GM23248 (cell line): ENCODE measurements around the gene LAMB1. TPM values are rescaled to one million over a fixed set of nuclear protein-coding genes. Genes with fewer than 3 reads are reported as not detected.

Source experiments
- DNase-seq: peaks from one replicate; pipeline ENCODE4 v3.0.0-alpha.2; 2015
- H2AFZ ChIP-seq: fragments of 200-600 bp; sonication (generic); 2 replicates; pipeline ENCODE4 v1.6.1; 2016; ENCODE audit warnings: antibody characterized with exemption
- H3F3A ChIP-seq: fragments of 200-600 bp; sonication (generic); 2 replicates; pipeline ENCODE4 v1.6.1; 2016; ENCODE audit warnings: mild to moderate bottlenecking, antibody characterized with exemption, mixed run types; ENCODE audit not compliant: insufficient read depth
- H3K27ac ChIP-seq: fragments of 200-600 bp; sonication (generic); 2 replicates; pipeline ENCODE4 v1.5.1; 2016; ENCODE audit warnings: mild to moderate bottlenecking
- H3K27me3 ChIP-seq: fragments of 200-600 bp; sonication (generic); replicated peaks from 2 replicates; pipeline ENCODE4 v1.6.1; 2016; ENCODE audit warnings: mild to moderate bottlenecking; ENCODE audit not compliant: insufficient read depth
- H3K36me3 ChIP-seq: fragments of 200-600 bp; sonication (generic); 2 replicates; pipeline ENCODE4 v1.6.1; 2016; ENCODE audit warnings: low read depth, mild to moderate bottlenecking
- H3K4me1 ChIP-seq: fragments of 200-600 bp; sonication (generic); 2 replicates; pipeline ENCODE4 v1.6.1; 2016; ENCODE audit warnings: mild to moderate bottlenecking; ENCODE audit not compliant: insufficient read depth
- H3K4me2 ChIP-seq: fragments of 200-600 bp; sonication (generic); one replicate; pipeline ENCODE4 v1.6.1; 2016; ENCODE audit warnings: mild to moderate bottlenecking; ENCODE audit not compliant: unreplicated experiment
- H3K4me3 ChIP-seq: fragments of 200-600 bp; sonication (generic); 2 replicates; pipeline ENCODE4 v1.5.1; 2016; ENCODE audit warnings: mild to moderate bottlenecking
- H3K79me2 ChIP-seq: fragments of 200-600 bp; sonication (generic); 2 replicates; pipeline ENCODE4 v1.6.1; 2016; ENCODE audit warnings: mild to moderate bottlenecking; ENCODE audit not compliant: insufficient read depth
- H3K9ac ChIP-seq: fragments of 200-600 bp; sonication (generic); 2 replicates; pipeline ENCODE4 v1.6.1; 2016; ENCODE audit warnings: mild to moderate bottlenecking
- H3K9me2 ChIP-seq: fragments of 200-600 bp; sonication (generic); 2 replicates; pipeline ENCODE4 v1.6.1; 2016; ENCODE audit warnings: mixed run types, mild to moderate bottlenecking, moderate library complexity; ENCODE audit not compliant: insufficient read depth
- H3K9me3 ChIP-seq: fragments of 200-600 bp; sonication (generic); one replicate; pipeline ENCODE4 v1.6.1; 2017; ENCODE audit warnings: low read depth
- H4K20me1 ChIP-seq: fragments of 200-600 bp; sonication (generic); 2 replicates; pipeline ENCODE4 v1.6.0; 2016; ENCODE audit not compliant: insufficient read depth
- EZH2 ChIP-seq: fragments of 200-600 bp; sonication (generic); IDR thresholded peaks from 2 replicates; pipeline ENCODE4 v1.6.1; 2018; ENCODE audit warnings: antibody characterized with exemption, mild to moderate bottlenecking; ENCODE audit not compliant: insufficient read depth, poor library complexity, severe bottlenecking
- EZH2phosphoT487 ChIP-seq: fragments of 200-600 bp; sonication (generic); IDR thresholded peaks from 2 replicates; pipeline ENCODE4 v1.6.1; 2018; ENCODE audit warnings: antibody characterized with exemption, moderate library complexity, mild to moderate bottlenecking, low read depth; ENCODE audit not compliant: insufficient read depth
- WGBS, 2 experiments: methylation state at CpG; one replicate each; pipeline ENCODE4 v1.1.6; 2015 to 2017; ENCODE audit warnings: low lambda C conversion rate in 2 of 2, low coverage in 1 of 2; ENCODE audit errors: missing lambda C conversion rate in 2 of 2; 5-methylcytosine and 5-hydroxymethylcytosine counted together
- in situ Hi-C: fragments of 300-500 bp; cut with MboI; formaldehyde crosslinking; loops from 2 replicates; pipeline ENCODE4 v1.15.0; 2020
- polyA plus RNA-seq: library from polyadenylated mRNA; unstranded; fragments of >200 nt; fragmentation: Nextera tagmentation; extraction: Ambion mirVana; gene quantifications from 2 replicates; pipeline ENCODE4 v1.2.1, GENCODE V29; 2016
- total RNA-seq: library from RNA; depleted of rRNA; stranded (reverse); fragments of >200 nt; shearing (Covaris generic); gene quantifications from 2 replicates; pipeline ENCODE4 v1.2.3, GENCODE V29; 2014

Gene LAMB1
- total and polyA plus RNA-seq, 2 experiments from 2014 or later = 108 to 135 TPM

DNA sequence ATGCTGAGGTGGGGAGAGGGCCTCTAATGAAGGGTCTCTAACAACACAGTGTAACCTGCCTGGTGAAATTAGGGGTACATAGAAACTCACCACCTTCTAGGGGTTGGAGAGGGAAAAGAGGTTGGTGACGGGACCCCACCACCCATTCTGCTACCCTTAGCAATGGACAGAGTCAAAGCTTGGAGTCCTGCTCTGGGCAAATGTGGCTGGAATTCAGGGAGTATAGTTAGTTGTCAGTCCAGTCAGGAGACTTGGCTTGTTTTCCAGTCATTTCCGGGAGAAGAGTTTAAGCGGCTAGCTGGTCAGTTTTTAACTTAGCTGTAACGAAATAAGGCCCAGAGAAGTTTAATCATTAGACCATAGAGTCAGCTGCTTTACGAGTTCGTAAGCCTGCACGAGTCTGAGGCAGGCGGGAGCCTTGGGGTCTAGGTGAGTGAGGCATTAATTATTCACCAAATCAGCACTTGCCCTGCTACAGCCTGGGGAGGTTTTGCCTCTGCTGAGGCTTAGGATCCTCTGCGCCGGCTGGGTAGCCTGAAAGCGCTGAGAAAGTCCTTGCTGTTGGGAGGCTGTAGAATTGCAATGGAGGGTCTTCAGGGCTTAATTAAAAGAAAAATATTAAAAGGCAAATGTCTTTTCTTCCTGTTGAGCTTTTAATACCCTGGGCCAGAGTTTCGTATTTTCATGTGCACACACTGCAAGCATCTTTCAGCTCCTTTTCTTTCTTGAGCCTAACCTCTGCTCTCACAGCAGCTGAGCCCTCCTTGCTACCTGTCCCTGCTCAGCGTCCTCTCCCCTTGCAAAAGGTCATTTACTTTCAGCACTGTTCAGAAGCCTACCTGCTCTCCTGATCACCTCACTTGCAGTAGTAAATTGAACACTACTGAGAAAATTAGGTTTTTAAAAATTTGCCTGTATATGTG is 1.5 kb upstream of the LAMB1 start:
- Histone ChIP-seq H3K9me2 (no peaks in the 10 kb centered on the region), H3K27ac (no peak overlapping the region), H3K79me2 (peaks cover 25% of the 10 kb centered on the region), H3K4me3 (no peak overlapping the region), H3K4me1 (peaks cover 24% of the 10 kb centered on the region), H3K36me3 (no peaks in the 10 kb centered on the region), H3K27me3 (no peaks in the 10 kb centered on the region), H4K20me1 (no peaks in the 10 kb centered on the region), H3F3A (peaks cover 31% of the 10 kb centered on the region), H3K4me2 (no peak overlapping the region), H2AFZ (no peak overlapping the region), H3K9ac (no peak overlapping the region), H3K9me3 (no peaks in the 10 kb centered on the region)
- TF ChIP-seq EZH2 (no peak), EZH2phosphoT487 (no peak)
- in situ Hi-C loops = no loop called here
- DNase-seq = peak; percentile 63
- WGBS, 2 experiments = 67 to 73% methylated on average over 13 of the region's 13 CpGs

DNA sequence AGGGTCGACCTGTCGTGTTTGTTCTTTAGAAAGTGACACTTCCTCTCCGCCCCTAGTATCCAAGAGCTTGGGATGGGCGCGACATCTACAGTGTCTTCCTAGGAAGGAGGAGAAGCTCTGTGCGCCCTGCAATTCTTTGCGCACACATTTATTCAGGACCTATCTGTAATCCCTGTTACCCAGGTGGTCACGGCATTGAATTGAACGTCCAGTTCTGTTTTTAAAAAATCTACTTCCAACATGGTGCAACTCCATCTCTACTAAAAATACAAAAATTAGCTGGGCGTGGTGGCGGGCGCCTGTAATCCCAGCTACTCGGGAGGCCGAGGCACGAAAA is 606 bp upstream of the LAMB1 start:
- Histone ChIP-seq H3K9me3 (no peaks in the 10 kb centered on the region), H3K4me1 (peaks cover 33% of the 10 kb centered on the region), H3K9me2 (no peaks in the 10 kb centered on the region), H3K27me3 (no peaks in the 10 kb centered on the region), H3K9ac (peak overlapping the region; percentile 82; the same call in 1 of the 2 replicates), H3K4me3 (peak overlapping the region; percentile 98), H3K27ac (no peak overlapping the region), H3K4me2 (peak overlapping the region; percentile 96), H3F3A (peaks cover 40% of the 10 kb centered on the region), H4K20me1 (no peaks in the 10 kb centered on the region), H3K36me3 (no peaks in the 10 kb centered on the region), H2AFZ (peak overlapping the region; percentile 93), H3K79me2 (peaks cover 25% of the 10 kb centered on the region)
- in situ Hi-C loops = no loop called here
- 55 to 61% methylated on average over 15 of the region's 15 CpGs for WGBS, 2 experiments
- no peak for TF ChIP-seq EZH2phosphoT487
- TF ChIP-seq EZH2 = no peak
- no peak for DNase-seq

DNA sequence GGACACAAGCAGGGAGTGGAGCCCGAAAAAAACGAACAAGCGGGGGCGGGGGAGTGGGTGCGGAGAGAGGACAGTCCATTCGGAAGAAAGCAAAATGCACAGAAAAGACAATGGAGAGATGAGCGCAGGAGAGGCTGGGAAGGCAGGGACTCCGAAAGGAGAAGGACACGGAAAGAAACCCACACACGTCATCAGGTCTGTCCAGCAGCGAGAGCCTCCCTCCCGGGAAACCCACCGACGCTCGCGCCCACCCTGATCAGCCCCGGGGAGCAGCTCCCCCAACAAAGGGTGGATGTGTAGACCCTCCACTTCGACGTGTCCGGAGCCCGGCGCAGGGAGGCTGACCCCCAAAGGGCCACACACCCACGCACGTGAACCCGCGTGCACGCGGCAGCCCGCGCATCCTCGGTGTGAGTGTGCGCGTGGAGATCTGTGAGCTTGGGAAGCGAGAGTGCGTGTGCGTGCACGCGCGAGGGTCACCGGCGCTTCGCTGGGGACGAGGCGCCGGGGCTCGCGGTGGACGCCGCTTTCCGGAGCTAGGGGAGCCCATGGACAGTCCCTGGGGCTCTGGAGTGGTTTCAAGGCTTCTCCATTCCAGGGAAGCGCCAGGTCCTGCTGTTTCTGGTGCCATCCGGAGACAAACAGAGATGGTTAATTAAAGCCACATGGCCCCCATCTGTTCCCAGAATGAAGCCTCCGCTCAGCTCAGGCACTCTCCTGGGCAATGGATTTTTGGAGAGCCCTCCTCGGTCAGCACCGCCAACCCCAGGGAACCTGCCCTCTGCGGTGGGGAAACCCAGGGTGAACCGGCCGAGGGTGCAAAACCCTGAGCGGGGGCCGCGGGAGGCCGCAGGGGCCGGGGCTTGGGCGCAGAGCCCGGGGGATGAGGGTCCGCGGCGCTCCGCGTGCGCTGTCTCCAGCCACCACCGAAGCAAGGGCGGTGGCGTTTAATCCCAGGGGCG is 916 bp downstream of the LAMB1 start:
- TF ChIP-seq EZH2 = no peak
- no peak for TF ChIP-seq EZH2phosphoT487
- Histone ChIP-seq H3K9me2 (no peaks in the 10 kb centered on the region), H3K36me3 (peaks cover 8% of the 10 kb centered on the region), H4K20me1 (no peaks in the 10 kb centered on the region), H3K4me1 (peaks cover 48% of the 10 kb centered on the region), H3K4me3 (peak overlapping the region; percentile 98), H3F3A (peaks cover 54% of the 10 kb centered on the region), H3K9me3 (no peaks in the 10 kb centered on the region), H2AFZ (peak overlapping the region; percentile 93), H3K27me3 (no peaks in the 10 kb centered on the region), H3K27ac (peak overlapping the region; percentile 48), H3K9ac (peak overlapping the region; percentile 82), H3K4me2 (peak overlapping the region; percentile 96), H3K79me2 (peaks cover 30% of the 10 kb centered on the region)
- in situ Hi-C loops = no loop called here
- DNase-seq = peak; percentile 79
- 0 to 2% methylated on average over 61 to 75 of the region's 75 CpGs for WGBS, 2 experiments

DNA sequence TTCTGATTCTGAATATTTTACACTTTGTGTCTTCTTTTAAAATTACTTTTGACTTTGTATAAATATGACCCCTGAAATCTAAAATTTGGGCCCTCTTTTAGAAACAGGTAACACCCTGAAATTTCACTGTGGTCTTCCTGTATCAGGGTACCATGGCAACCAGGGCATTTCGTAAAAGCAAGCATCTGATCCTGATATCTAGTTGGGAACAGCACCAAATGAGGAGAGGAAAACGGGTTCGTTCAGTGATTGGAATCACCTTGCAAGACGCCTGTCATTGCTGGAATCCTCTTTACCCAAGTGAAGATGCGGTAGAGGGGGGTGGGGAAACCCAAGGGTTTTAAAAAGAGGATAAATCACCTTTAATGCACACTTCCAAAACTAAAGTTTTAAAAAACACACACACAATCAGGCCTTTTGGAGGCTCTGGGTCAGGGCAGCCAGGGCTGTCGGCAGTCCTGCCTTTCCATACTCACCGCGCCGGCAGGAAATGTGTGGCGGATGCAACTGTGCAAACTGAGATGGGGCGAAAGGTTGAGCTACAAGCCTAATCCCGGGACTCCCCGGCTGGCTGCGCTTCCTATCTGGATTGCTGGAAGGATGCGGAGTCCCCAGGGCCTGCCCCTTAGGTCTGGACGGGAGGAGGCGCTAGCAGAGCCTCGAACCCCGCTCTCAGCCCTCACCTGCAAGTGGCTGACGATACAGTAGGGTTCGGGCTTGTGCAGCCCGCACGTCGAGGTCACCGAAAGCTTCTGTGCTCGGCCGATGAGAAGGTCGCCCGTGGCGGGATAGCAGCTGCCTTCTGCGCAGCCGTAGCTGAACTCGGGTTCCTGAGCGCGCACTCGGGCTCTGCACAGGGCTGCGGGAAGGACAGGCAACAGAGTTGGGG is 1.8 kb downstream of the LAMB1 start:
- H3K4me3 ChIP-seq = peak overlapping the region; percentile 98
- H3K27me3 ChIP-seq = no peaks in the 10 kb centered on the region
- H3K9me2 ChIP-seq = no peaks in the 10 kb centered on the region
- H2AFZ ChIP-seq = peak overlapping the region; percentile 93
- H3F3A ChIP-seq = peaks cover 63% of the 10 kb centered on the region
- H3K36me3 ChIP-seq = peaks cover 17% of the 10 kb centered on the region
- peaks cover 57% of the 10 kb centered on the region for H3K4me1 ChIP-seq
- peaks cover 30% of the 10 kb centered on the region for H3K79me2 ChIP-seq
- in situ Hi-C loops = no loop called here
- H3K9me3 ChIP-seq = no peaks in the 10 kb centered on the region
- peak; percentile 63 for DNase-seq
- H4K20me1 ChIP-seq = no peaks in the 10 kb centered on the region
- TF ChIP-seq EZH2 (no peak), EZH2phosphoT487 (no peak)
- WGBS, 2 experiments = 46% methylated on average over 37 of the region's 37 CpGs
- H3K9ac ChIP-seq = peak overlapping the region; percentile 82
- H3K4me2 ChIP-seq = peak overlapping the region; percentile 96
- H3K27ac ChIP-seq = no peak overlapping the region; the same call in 1 of the 2 replicates
